ENCODE results near the gene NALCN. TPM values are rescaled to one million over a fixed set of nuclear protein-coding genes. Genes with fewer than 3 reads are reported as not detected.

NALCN gene
- total and polyA plus RNA-seq, 10 of the 15 experiments (the other 5 are each of a cell fraction or from before 2014, with no cell fraction given): under 0.01 TPM; not detected in 9

DNA sequence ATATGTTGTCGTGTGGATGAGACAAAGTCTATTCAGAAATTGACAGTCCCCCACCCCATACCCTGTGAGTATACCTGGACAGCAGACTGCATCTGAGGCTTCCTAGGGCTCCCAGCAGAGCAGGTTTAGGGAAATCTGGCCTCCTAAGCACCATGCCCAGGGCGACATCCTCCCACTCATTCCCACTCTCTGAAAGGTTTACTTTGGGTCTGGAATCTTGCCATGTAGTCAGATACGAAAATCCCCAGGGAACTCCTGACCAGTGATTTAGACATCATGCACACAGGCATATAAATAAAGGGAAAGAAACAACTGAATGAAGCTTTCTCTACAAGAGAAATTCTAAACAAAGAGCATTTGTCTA, 717 bp upstream of the NALCN start:
- 52% methylated on average over 3 of the region's 3 CpGs for WGBS (ENCODE audit: insufficient coverage, insufficient replicate concordance, low lambda C conversion rate, missing lambda C conversion rate)
- H3K4me2 ChIP-seq (ENCODE audit: control insufficient read depth, insufficient read depth): no peak overlapping the region
- ATAC-seq: no peak
- no peak for FAIRE-seq
- TF ChIP-seq, protein P1, sequence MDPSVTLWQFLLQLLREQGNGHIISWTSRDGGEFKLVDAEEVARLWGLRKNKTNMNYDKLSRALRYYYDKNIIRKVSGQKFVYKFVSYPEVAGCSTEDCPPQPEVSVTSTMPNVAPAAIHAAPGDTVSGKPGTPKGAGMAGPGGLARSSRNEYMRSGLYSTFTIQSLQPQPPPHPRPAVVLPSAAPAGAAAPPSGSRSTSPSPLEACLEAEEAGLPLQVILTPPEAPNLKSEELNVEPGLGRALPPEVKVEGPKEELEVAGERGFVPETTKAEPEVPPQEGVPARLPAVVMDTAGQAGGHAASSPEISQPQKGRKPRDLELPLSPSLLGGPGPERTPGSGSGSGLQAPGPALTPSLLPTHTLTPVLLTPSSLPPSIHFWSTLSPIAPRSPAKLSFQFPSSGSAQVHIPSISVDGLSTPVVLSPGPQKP (IDR thresholded peaks at IDR 0.05; ENCODE audit: low read depth, low read length): no peak
- TF ChIP-seq CREM (IDR thresholded peaks at IDR 0.05; ENCODE audit: low read depth) (no peak), NFXL1 (IDR thresholded peaks at IDR 0.05; ENCODE audit: borderline replicate concordance) (no peak), RAD21 (IDR thresholded peaks at IDR 0.05; ENCODE audit: insufficient read depth, low read depth, low read length) (no peak), MYC (IDR thresholded peaks at IDR 0.05; ENCODE audit: insufficient read depth, insufficient read length, insufficient replicate concordance, low read length, severe bottlenecking) (no peak), BRCA1 (IDR thresholded peaks at IDR 0.05; ENCODE audit: low read depth, low read length) (no peak), ZZZ3 (IDR thresholded peaks at IDR 0.05; ENCODE audit: control insufficient read depth, insufficient read length, low read depth) (no peak), NRF1 (conservative IDR thresholded peaks at IDR 0.05; ENCODE audit: low read depth, low read length) (no peak), RCOR1 (conservative IDR thresholded peaks at IDR 0.05; ENCODE audit: low read depth, low read length) (no peak), MYB (IDR thresholded peaks at IDR 0.05; ENCODE audit: borderline replicate concordance, low read depth, low read length) (no peak), RUNX3 (IDR thresholded peaks at IDR 0.05; ENCODE audit: low read length) (no peak), TAF1 (IDR thresholded peaks at IDR 0.05; ENCODE audit: borderline replicate concordance, low read depth, low read length) (no peak), MEF2B (IDR thresholded peaks at IDR 0.05; ENCODE audit: partially characterized antibody, poor library complexity, severe bottlenecking) (no peak), POLR2A (IDR thresholded peaks at IDR 0.05; ENCODE audit: low read depth, low read length) (no peak)
- no peaks in the 10 kb centered on the region for H3K4me1 ChIP-seq (ENCODE audit: control insufficient read depth, insufficient read depth, low read length)
- intact Hi-C loops (cut with micrococcal nuclease; ENCODE audit: unreplicated experiment) (no loop called here), in situ Hi-C loops (cut with MboI) (no loop called here)
- H3K9me3 ChIP-seq (replicated peaks; ENCODE audit: control insufficient read depth, insufficient read depth, low read length): no peaks in the 10 kb centered on the region
- POLR2A ChIA-PET: no interaction called here
- CTCF ChIA-PET: no interaction called here
- no peak overlapping the region for H3K4me3 ChIP-seq
- no TSS peak for BruUV-seq (replicated peaks)
- no peaks in the 10 kb centered on the region; a peak in 1 of 4 replicates for H3K27me3 ChIP-seq (replicated peaks in 1 of 2; ENCODE audit: control insufficient read depth in 2 of 2, insufficient read depth in 2 of 2, low read length in 1 of 2)
- H3K27ac ChIP-seq (ENCODE audit: control insufficient read depth, insufficient read depth): no peak overlapping the region
- H2AFZ ChIP-seq (ENCODE audit: control insufficient read depth, low read depth, low read length): no peak overlapping the region
- H3K79me2 ChIP-seq (ENCODE audit: control insufficient read depth, insufficient read depth, low read length): no peaks in the 10 kb centered on the region
- DNase-seq (ENCODE audit: low read depth, low spot score): no peak
- SMC1A ChIA-PET (ENCODE audit: uncharacterized antibody, unreplicated experiment): no interaction called here
- H3K36me3 ChIP-seq (ENCODE audit: control insufficient read depth in 2 of 2, insufficient read depth in 2 of 2, low read length in 1 of 2): no peaks in the 10 kb centered on the region
- H4K20me1 ChIP-seq (ENCODE audit: control insufficient read depth, insufficient read depth): no peaks in the 10 kb centered on the region
- no peak overlapping the region for H3K9ac ChIP-seq (ENCODE audit: control insufficient read depth, insufficient read depth, low read length)
- RAD21 ChIA-PET (ENCODE audit: unreplicated experiment): no interaction called here
